Measurements from ENCODE around the gene JMJD7. TPM values are rescaled to one million over a fixed set of nuclear protein-coding genes. Genes with fewer than 3 reads are reported as not detected.

JMJD7 gene
- total RNA-seq, 2 donors from 2014 or later, result 7.8 to 11.8 TPM

- DNase-seq, result no peak
- Histone ChIP-seq H3K9ac (ENCODE audit: low read depth in 2 of 2, low read length in 2 of 2) (no peak overlapping the region), H3K9me3 (no peaks in the 10 kb centered on the region), H3K4me1 (no peaks in the 10 kb centered on the region), H3K27me3 (no peaks in the 10 kb centered on the region), H3K4me3 (no peak overlapping the region), H3K36me3 (no peaks in the 10 kb centered on the region), H3K27ac (no peak overlapping the region)
- TF ChIP-seq CTCF (IDR thresholded peaks at IDR 0.05), result no peak
- intact Hi-C loops (cut with DNase I), result no loop called here
These were observed 31.7 kb upstream of the JMJD7 start for GRCh38 chr15:41795996-41796856.

GRCh38 chr15:41797201-41797944, 30.5 kb upstream of the JMJD7 start:
- no peaks in the 10 kb centered on the region for H3K4me1 ChIP-seq
- no peaks in the 10 kb centered on the region for H3K36me3 ChIP-seq
- H3K4me3 ChIP-seq, result no peak overlapping the region
- no peak for DNase-seq
- TF ChIP-seq CTCF (IDR thresholded peaks at IDR 0.05), result no peak
- intact Hi-C loops (cut with DNase I), result no loop called here
- no peak overlapping the region for H3K9ac ChIP-seq (ENCODE audit: low read depth in 2 of 2, low read length in 2 of 2)
- no peaks in the 10 kb centered on the region for H3K9me3 ChIP-seq
- no peak overlapping the region for H3K27ac ChIP-seq
- H3K27me3 ChIP-seq, result no peaks in the 10 kb centered on the region

GRCh38 chr15:41798607-41799487, 29.0 kb upstream of the JMJD7 start:
- Histone ChIP-seq H3K36me3 (no peaks in the 10 kb centered on the region), H3K4me3 (no peak overlapping the region), H3K4me1 (no peaks in the 10 kb centered on the region), H3K9me3 (no peaks in the 10 kb centered on the region), H3K9ac (ENCODE audit: low read depth in 2 of 2, low read length in 2 of 2) (no peak overlapping the region), H3K27ac (no peak overlapping the region), H3K27me3 (no peaks in the 10 kb centered on the region)
- intact Hi-C loops (cut with DNase I), result no loop called here
- no peak for DNase-seq
- TF ChIP-seq CTCF (IDR thresholded peaks at IDR 0.05), result no peak

GRCh38 chr15:41799488-41799805, 28.4 kb upstream of the JMJD7 start:
- intact Hi-C loops (cut with DNase I), result no loop called here
- no peaks in the 10 kb centered on the region for H3K36me3 ChIP-seq
- no peak overlapping the region for H3K4me3 ChIP-seq
- no peak for DNase-seq
- H3K9me3 ChIP-seq, result no peaks in the 10 kb centered on the region
- H3K4me1 ChIP-seq, result no peaks in the 10 kb centered on the region
- H3K27ac ChIP-seq, result no peak overlapping the region
- H3K9ac ChIP-seq (ENCODE audit: low read depth in 2 of 2, low read length in 2 of 2), result no peak overlapping the region
- no peaks in the 10 kb centered on the region for H3K27me3 ChIP-seq
- no peak for TF ChIP-seq CTCF (IDR thresholded peaks at IDR 0.05)

GRCh38 chr15:41801185-41801584, 26.7 kb upstream of the JMJD7 start:
- Histone ChIP-seq H3K27me3 (no peaks in the 10 kb centered on the region), H3K9ac (ENCODE audit: low read depth in 2 of 2, low read length in 2 of 2) (no peak overlapping the region), H3K4me1 (no peaks in the 10 kb centered on the region), H3K27ac (no peak overlapping the region), H3K4me3 (no peak overlapping the region), H3K36me3 (no peaks in the 10 kb centered on the region), H3K9me3 (no peaks in the 10 kb centered on the region)
- no peak for TF ChIP-seq CTCF (IDR thresholded peaks at IDR 0.05)
- DNase-seq, result no peak
- intact Hi-C loops (cut with DNase I), result no loop called here
